A549 (cell line): ENCODE measurements around the gene PPIH. TPM values are rescaled to one million over a fixed set of nuclear protein-coding genes. Genes with fewer than 3 reads are reported as not detected.

Experiments
- ATAC-seq, 2 experiments: fragments of 200-7000 bp in 1 of 2; fragments of >200 bp in 1 of 2; cut with Nextera tagmentation in 1 of 2; cut with Tn5 transposase in 1 of 2; 3 replicates each; pipeline versions ENCODE4 v1.8.0 to v1.9.1; 2018 to 2020; ENCODE audit warnings: mild to moderate bottlenecking in 1 of 2, moderate library complexity in 1 of 2
- CTCF ChIA-PET: fragments of 300-600 bp; sonication (Branson Sonifier 250); formaldehyde crosslinking; extraction: SDS; loops from one replicate; lab custom pipeline; 2021; ENCODE audit warnings: antibody characterized with exemption, inconsistent platforms; lab: Yijun Ruan, JAX
- POLR2A ChIA-PET: fragments of 350-600 bp; formaldehyde crosslinking; extraction: SDS; loops from one replicate; lab custom pipeline; 2021; ENCODE audit warnings: antibody characterized with exemption, inconsistent platforms; lab: Yijun Ruan, JAX
- DNase-seq, 2 experiments: peaks; one replicate each; pipeline versions ENCODE4 v3.0.0 to v3.0.0-alpha.2; 2011 to 2016; ENCODE audit warnings: low read depth in 1 of 2, low spot score in 1 of 2
- FAIRE-seq: peaks from 2 replicates; lab custom pipeline; 2011; peaks lifted over from hg19 to GRCh38; lab: Jason Lieb, UNC
- H3K27ac ChIP-seq, 2 experiments: fragments of >200 bp; sonication (Bioruptor Twin); formaldehyde crosslinking; 3 replicates each; pipeline ENCODE4 v1.5.1; 2016 to 2017
- H3K4me1 ChIP-seq: fragments of >200 bp; sonication (Bioruptor Twin); formaldehyde crosslinking; 3 replicates; pipeline ENCODE4 v1.6.1; 2016
- H3K4me2 ChIP-seq: fragments of >200 bp; sonication (Bioruptor Twin); formaldehyde crosslinking; 3 replicates; pipeline ENCODE4 v1.6.1; 2016
- H3K4me3 ChIP-seq: fragments of >200 bp; sonication (Bioruptor Twin); formaldehyde crosslinking; 3 replicates; pipeline ENCODE4 v1.5.1; 2016
- H3K9me3 ChIP-seq: fragments of >200 bp; sonication (Bioruptor Twin); formaldehyde crosslinking; 3 replicates; pipeline ENCODE4 v1.6.1; 2016
- CEBPB ChIP-seq, 2 experiments: fragments of >200 bp in 1 of 2; sonication (Bioruptor Twin) in 1 of 2; formaldehyde crosslinking in 1 of 2; IDR thresholded peaks; 2 replicates each; pipeline ENCODE4 v1.6.1; 2012 to 2016
- CHD2 ChIP-seq: fragments of 150-350 bp; IDR thresholded peaks from 2 replicates; pipeline ENCODE4 v1.6.1; 2014; ENCODE audit warnings: low read length; ENCODE audit not compliant: partially characterized antibody
- CTCF ChIP-seq: fragments of >200 bp; sonication (Bioruptor Twin); formaldehyde crosslinking; IDR thresholded peaks from 3 replicates; pipeline ENCODE4 v1.5.1; 2016
- EHF ChIP-seq: fragments of 250-450 bp; sonication (Bioruptor Pico); IDR thresholded peaks from 2 replicates; pipeline ENCODE4 v1.5.0; 2020; ENCODE audit warnings: mild to moderate bottlenecking
- ESRRA ChIP-seq: fragments of 150-350 bp; IDR thresholded peaks from 2 replicates; pipeline ENCODE4 v1.6.1; 2014; ENCODE audit warnings: mild to moderate bottlenecking, low read length, borderline replicate concordance
- FOSL2 ChIP-seq, 2 experiments: fragments of 450-650 bp in 1 of 2; fragments of >200 bp in 1 of 2; sonication (Bioruptor Twin) in 1 of 2; formaldehyde crosslinking; IDR thresholded peaks; 2 replicates each; pipeline versions ENCODE4 v1.5.0 to v1.6.1; 2016 to 2020; ENCODE audit warnings: mild to moderate bottlenecking in 1 of 2, moderate library complexity in 1 of 2
- FOXS1 ChIP-seq: fragments of 250-450 bp; sonication (Bioruptor Pico); IDR thresholded peaks from 2 replicates; pipeline ENCODE4 v1.5.0; 2020; ENCODE audit warnings: mild to moderate bottlenecking, moderate library complexity
- HDAC2 ChIP-seq: fragments of 200-600 bp; sonication (generic); IDR thresholded peaks from 2 replicates; pipeline ENCODE4 v1.6.1; 2016
- HOXB13 ChIP-seq: fragments of 250-450 bp; sonication (Bioruptor Pico); IDR thresholded peaks from 2 replicates; pipeline ENCODE4 v1.5.0; 2020; ENCODE audit warnings: low read depth, mild to moderate bottlenecking, moderate library complexity
- JUN ChIP-seq, 2 experiments: fragments of >200 bp; sonication (Bioruptor Twin); formaldehyde crosslinking; IDR thresholded peaks; 2 replicates in 1 of 2; 3 replicates in 1 of 2; pipeline ENCODE4 v1.6.1; 2016 to 2017
- JUNB ChIP-seq: fragments of >200 bp; sonication (Bioruptor Twin); formaldehyde crosslinking; IDR thresholded peaks from 2 replicates; pipeline ENCODE4 v1.6.1; 2016
- MAX ChIP-seq: IDR thresholded peaks from 2 replicates; pipeline ENCODE4 v1.6.1; 2012
- POLR2A ChIP-seq: IDR thresholded peaks from 2 replicates; pipeline ENCODE4 v1.6.1; 2012; ENCODE audit warnings: mild to moderate bottlenecking, low read length
- POLR2AphosphoS2 ChIP-seq: conservative IDR thresholded peaks from 2 replicates; pipeline ENCODE4 v1.6.1; 2012; ENCODE audit warnings: low read length, improper control_type of control experiment, inconsistent platforms
- RFX5 ChIP-seq: fragments of 450-650 bp; IDR thresholded peaks from 2 replicates; pipeline ENCODE4 v1.7.1; 2014; ENCODE audit warnings: antibody characterized with exemption, mild to moderate bottlenecking, moderate library complexity
- SREBF2 ChIP-seq: fragments of 450-650 bp; IDR thresholded peaks from 2 replicates; pipeline ENCODE4 v1.6.1; 2014; ENCODE audit warnings: mild to moderate bottlenecking, moderate library complexity
- USF2 ChIP-seq: fragments of 450-650 bp; IDR thresholded peaks from 2 replicates; pipeline ENCODE4 v1.6.1; 2014; ENCODE audit warnings: antibody characterized with exemption
- ZSCAN20 ChIP-seq: fragments of 250-450 bp; sonication (Bioruptor Pico); IDR thresholded peaks from 2 replicates; pipeline ENCODE4 v1.8.0; 2022; ENCODE audit warnings: mild to moderate bottlenecking, moderate library complexity
- WGBS: methylation state at CpG from one replicate; pipeline ENCODE4 v1.1.6; 2017; ENCODE audit errors: missing lambda C conversion rate; 5-methylcytosine and 5-hydroxymethylcytosine counted together
- polyA plus RNA-seq, 4 experiments: library from polyadenylated mRNA; depleted of rRNA in 3 of 4; stranded (reverse); fragments of >200 nt; fragmentation: RNase III in 1 of 4; extraction: RNeasy Plus Mini Kit Qiagen cat#74134 plus additional on column Dnase treatment in 1 of 4; gene quantifications; 2 replicates in 3 of 4; 3 replicates in 1 of 4; pipeline ENCODE4 v1.2.3, GENCODE V29; 2011 to 2017
- TF ChIP-seq, protein P1 (sequence below): fragments of >200 bp; sonication (Bioruptor Twin); formaldehyde crosslinking; IDR thresholded peaks from 2 replicates; pipeline ENCODE4 v1.6.1; 2016
- TF ChIP-seq, protein P2 (sequence below): fragments of 200-600 bp; sonication (generic); IDR thresholded peaks from 2 replicates; pipeline ENCODE4 v1.6.1; 2016; ENCODE audit warnings: antibody characterized with exemption, mild to moderate bottlenecking, moderate library complexity
- TF ChIP-seq, protein P3 (sequence below): fragments of 250-450 bp; sonication (Bioruptor Pico); IDR thresholded peaks from 2 replicates; pipeline ENCODE4 v1.5.0; 2021; ENCODE audit warnings: mild to moderate bottlenecking, moderate library complexity, borderline replicate concordance
- TF ChIP-seq, protein P4 (sequence below): IDR thresholded peaks from 2 replicates; pipeline ENCODE4 v1.6.1; 2012; ENCODE audit warnings: low read depth, borderline replicate concordance
- TF ChIP-seq, protein P5 (sequence below): IDR thresholded peaks from 2 replicates; pipeline ENCODE4 v1.6.1; 2012

Gene PPIH
- polyA plus RNA-seq, 2 of the 4 experiments (the other 2 are of a cell fraction) = 59.0 to 68.9 TPM

GRCh38 chr1:42658877-42659337, 684 bp downstream of the PPIH start:
- CTCF ChIA-PET = no interaction called here
- Histone ChIP-seq H3K4me3 (peak overlapping the region; percentile 75), H3K27ac (peak overlapping the region; percentile 83 to 96)
- 16% methylated on average over 13 of the region's 20 CpGs for WGBS
- POLR2A ChIA-PET = no interaction called here
- TF ChIP-seq HDAC2 (no peak), POLR2A (no peak), FOSL2 (IDR thresholded peaks at IDR 0.05) (no peak), FOSL2 (CRISPR knock-in tag; IDR thresholded peaks at IDR 0.05) (no peak), HOXB13 (CRISPR knock-in tag) (no peak)
- TF ChIP-seq, protein P1, sequence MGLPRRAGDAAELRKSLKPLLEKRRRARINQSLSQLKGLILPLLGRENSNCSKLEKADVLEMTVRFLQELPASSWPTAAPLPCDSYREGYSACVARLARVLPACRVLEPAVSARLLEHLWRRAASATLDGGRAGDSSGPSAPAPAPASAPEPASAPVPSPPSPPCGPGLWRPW = no peak
- TF ChIP-seq, all 56 proteins: peak for 0
- H3K9me3 ChIP-seq = no peaks in the 10 kb centered on the region
- no peak for FAIRE-seq
- peak overlapping the region; percentile 83 for H3K4me2 ChIP-seq
- peaks cover 8% of the 10 kb centered on the region; the same call in 1 of the 3 replicates for H3K4me1 ChIP-seq
- no peak for DNase-seq
- ATAC-seq = peak in 1 of 2 experiments; percentile 21; a peak in 3 of 6 replicates

DNA sequence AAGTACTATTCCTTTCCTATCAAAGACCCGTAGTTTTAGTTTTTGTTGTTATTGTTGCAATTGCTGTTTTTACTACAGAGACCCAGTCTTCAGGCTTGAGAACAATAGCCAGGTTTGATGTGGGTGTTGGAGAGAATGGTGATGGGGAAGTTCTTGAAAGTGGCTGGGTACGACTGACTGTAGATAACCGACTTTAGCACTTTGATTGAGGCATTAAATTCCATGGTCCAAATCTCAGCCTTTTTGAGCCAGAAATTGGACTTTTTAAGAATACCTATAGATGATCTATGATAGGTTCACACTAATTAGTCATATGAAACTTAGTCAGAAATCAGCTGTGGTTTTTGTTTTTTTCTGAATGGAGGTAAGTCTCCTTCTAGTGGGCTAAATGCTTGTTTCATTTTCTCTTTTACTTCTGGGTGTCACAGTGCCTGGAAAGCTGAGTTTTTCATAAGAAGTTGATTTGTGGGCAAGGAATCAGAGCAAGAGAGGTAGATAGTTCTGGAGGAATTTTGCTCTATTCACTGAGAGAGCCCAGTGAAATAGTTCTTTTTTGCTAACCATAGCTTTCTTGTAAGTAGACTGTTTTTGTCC, 2.8 kb downstream of the PPIH start:
- POLR2A ChIA-PET = no interaction called here
- TF ChIP-seq JUN (IDR thresholded peaks at IDR 0.05) (no peak), CTCF (no peak), POLR2A (no peak), ZSCAN20 (CRISPR knock-in tag) (no peak), SREBF2 (no peak), POLR2AphosphoS2 (no peak)
- TF ChIP-seq, protein P2, sequence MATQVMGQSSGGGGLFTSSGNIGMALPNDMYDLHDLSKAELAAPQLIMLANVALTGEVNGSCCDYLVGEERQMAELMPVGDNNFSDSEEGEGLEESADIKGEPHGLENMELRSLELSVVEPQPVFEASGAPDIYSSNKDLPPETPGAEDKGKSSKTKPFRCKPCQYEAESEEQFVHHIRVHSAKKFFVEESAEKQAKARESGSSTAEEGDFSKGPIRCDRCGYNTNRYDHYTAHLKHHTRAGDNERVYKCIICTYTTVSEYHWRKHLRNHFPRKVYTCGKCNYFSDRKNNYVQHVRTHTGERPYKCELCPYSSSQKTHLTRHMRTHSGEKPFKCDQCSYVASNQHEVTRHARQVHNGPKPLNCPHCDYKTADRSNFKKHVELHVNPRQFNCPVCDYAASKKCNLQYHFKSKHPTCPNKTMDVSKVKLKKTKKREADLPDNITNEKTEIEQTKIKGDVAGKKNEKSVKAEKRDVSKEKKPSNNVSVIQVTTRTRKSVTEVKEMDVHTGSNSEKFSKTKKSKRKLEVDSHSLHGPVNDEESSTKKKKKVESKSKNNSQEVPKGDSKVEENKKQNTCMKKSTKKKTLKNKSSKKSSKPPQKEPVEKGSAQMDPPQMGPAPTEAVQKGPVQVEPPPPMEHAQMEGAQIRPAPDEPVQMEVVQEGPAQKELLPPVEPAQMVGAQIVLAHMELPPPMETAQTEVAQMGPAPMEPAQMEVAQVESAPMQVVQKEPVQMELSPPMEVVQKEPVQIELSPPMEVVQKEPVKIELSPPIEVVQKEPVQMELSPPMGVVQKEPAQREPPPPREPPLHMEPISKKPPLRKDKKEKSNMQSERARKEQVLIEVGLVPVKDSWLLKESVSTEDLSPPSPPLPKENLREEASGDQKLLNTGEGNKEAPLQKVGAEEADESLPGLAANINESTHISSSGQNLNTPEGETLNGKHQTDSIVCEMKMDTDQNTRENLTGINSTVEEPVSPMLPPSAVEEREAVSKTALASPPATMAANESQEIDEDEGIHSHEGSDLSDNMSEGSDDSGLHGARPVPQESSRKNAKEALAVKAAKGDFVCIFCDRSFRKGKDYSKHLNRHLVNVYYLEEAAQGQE = no peak
- FAIRE-seq = no peak
- Histone ChIP-seq H3K4me3 (no peak overlapping the region), H3K27ac (no peak overlapping the region), H3K4me1 (peaks cover 8% of the 10 kb centered on the region; the same call in 1 of the 3 replicates), H3K4me2 (no peak overlapping the region), H3K9me3 (no peaks in the 10 kb centered on the region)
- CTCF ChIA-PET = no interaction called here
- no peak for DNase-seq
- ATAC-seq = no peak
- 89% methylated on average over 3 of the region's 3 CpGs for WGBS

DNA sequence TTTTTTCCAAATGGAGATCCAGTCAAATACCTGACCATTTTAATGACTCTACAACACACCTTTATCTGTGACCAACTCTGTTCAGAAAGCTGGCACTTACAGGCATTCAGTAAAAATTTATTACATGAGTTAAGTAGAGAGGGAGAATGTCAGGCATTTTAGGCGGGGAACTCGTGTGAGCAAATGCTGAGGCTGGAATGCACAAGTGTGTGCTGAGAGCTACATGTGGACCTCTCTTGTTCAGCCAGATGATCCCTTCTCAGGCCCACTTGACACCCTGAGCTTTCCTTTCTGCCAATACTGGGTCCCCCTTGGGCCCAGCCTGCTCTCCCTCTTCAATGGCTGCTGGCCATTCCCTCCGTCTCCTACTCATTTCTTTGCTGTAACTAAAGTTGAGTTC, 11.7 kb downstream of the PPIH start:
- POLR2A ChIA-PET = interaction anchor here (1.1 kb wide), 1 partner anchor 12 kb away, joined by 4 read pairs; the partner anchor contains the start of gene PPIH
- no peak for TF ChIP-seq USF2
- TF ChIP-seq MAX = no peak
- no peak for TF ChIP-seq ESRRA
- no peak for TF ChIP-seq POLR2AphosphoS2
- TF ChIP-seq JUNB = no peak
- TF ChIP-seq CEBPB (IDR thresholded peaks at IDR 0.05) = no peak
- no peak for TF ChIP-seq EHF (CRISPR knock-in tag)
- TF ChIP-seq RFX5 = no peak
- no peak for TF ChIP-seq CHD2
- TF ChIP-seq, protein P3, sequence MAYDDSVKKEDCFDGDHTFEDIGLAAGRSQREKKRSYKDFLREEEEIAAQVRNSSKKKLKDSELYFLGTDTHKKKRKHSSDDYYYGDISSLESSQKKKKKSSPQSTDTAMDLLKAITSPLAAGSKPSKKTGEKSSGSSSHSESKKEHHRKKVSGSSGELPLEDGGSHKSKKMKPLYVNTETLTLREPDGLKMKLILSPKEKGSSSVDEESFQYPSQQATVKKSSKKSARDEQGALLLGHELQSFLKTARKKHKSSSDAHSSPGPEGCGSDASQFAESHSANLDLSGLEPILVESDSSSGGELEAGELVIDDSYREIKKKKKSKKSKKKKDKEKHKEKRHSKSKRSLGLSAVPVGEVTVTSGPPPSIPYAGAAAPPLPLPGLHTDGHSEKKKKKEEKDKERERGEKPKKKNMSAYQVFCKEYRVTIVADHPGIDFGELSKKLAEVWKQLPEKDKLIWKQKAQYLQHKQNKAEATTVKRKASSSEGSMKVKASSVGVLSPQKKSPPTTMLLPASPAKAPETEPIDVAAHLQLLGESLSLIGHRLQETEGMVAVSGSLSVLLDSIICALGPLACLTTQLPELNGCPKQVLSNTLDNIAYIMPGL (CRISPR knock-in tag) = no peak
- TF ChIP-seq, protein P4, sequence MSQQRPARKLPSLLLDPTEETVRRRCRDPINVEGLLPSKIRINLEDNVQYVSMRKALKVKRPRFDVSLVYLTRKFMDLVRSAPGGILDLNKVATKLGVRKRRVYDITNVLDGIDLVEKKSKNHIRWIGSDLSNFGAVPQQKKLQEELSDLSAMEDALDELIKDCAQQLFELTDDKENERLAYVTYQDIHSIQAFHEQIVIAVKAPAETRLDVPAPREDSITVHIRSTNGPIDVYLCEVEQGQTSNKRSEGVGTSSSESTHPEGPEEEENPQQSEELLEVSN = no peak
- TF ChIP-seq, protein P5, sequence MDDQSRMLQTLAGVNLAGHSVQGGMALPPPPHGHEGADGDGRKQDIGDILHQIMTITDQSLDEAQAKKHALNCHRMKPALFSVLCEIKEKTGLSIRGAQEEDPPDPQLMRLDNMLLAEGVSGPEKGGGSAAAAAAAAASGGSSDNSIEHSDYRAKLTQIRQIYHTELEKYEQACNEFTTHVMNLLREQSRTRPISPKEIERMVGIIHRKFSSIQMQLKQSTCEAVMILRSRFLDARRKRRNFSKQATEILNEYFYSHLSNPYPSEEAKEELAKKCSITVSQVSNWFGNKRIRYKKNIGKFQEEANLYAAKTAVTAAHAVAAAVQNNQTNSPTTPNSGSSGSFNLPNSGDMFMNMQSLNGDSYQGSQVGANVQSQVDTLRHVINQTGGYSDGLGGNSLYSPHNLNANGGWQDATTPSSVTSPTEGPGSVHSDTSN = no peak
- TF ChIP-seq FOXS1 (CRISPR knock-in tag) = no peak

More for the DNA sequence above, 11.7 kb downstream of the PPIH start:
- 100% methylated on average over 3 of the region's 3 CpGs for WGBS
- Histone ChIP-seq H3K4me2 (no peak overlapping the region), H3K9me3 (no peaks in the 10 kb centered on the region), H3K4me3 (no peak overlapping the region), H3K4me1 (no peaks in the 10 kb centered on the region), H3K27ac (no peak overlapping the region)
- FAIRE-seq = no peak
- CTCF ChIA-PET = no interaction called here
- ATAC-seq = no peak
- DNase-seq = no peak
